Mesendoderm (in vitro differentiated cells): ENCODE data around the gene NDUFA12.

ENCODE experiments used
- DNase-seq: peaks from one replicate; pipeline ENCODE4 v3.0.0; 2013
- H2AK5ac ChIP-seq: 2 replicates; pipeline ENCODE4 v1.6.1; 2013; ENCODE audit warnings: low read length, inconsistent platforms
- H2BK120ac ChIP-seq: 2 replicates; pipeline ENCODE4 v1.6.1; 2013; ENCODE audit warnings: low read depth, mild to moderate bottlenecking, low read length, moderate library complexity, mixed read lengths
- H2BK15ac ChIP-seq: replicated peaks from 2 replicates; pipeline ENCODE4 v1.6.1; 2013; ENCODE audit warnings: low read depth, mild to moderate bottlenecking, moderate library complexity
- H2BK5ac ChIP-seq: 2 replicates; pipeline ENCODE4 v1.6.1; 2013; ENCODE audit warnings: low read length, inconsistent platforms
- H3K18ac ChIP-seq: 2 replicates; pipeline ENCODE4 v1.6.1; 2013; ENCODE audit warnings: mild to moderate bottlenecking, low read length, mixed read lengths
- H3K23ac ChIP-seq: one replicate; pipeline ENCODE4 v1.6.1; 2013; ENCODE audit warnings: low read length
- H3K27ac ChIP-seq: 2 replicates; pipeline ENCODE4 v1.5.1; 2013; ENCODE audit warnings: low read depth, mild to moderate bottlenecking, inconsistent platforms, low read length, moderate library complexity
- H3K27me3 ChIP-seq: 2 replicates; pipeline ENCODE4 v1.6.1; 2013; ENCODE audit warnings: low read length, control low read depth, mild to moderate bottlenecking, inconsistent platforms; ENCODE audit not compliant: insufficient read depth, poor library complexity
- H3K36me3 ChIP-seq: 2 replicates; pipeline ENCODE4 v1.6.1; 2013; ENCODE audit warnings: low read length, inconsistent platforms; ENCODE audit not compliant: control insufficient read depth, insufficient read depth
- H3K4ac ChIP-seq: one replicate; pipeline ENCODE4 v1.6.1; 2013; ENCODE audit warnings: low read depth, mild to moderate bottlenecking, low read length, moderate library complexity
- H3K4me1 ChIP-seq: 2 replicates; pipeline ENCODE4 v1.6.1; 2013; ENCODE audit warnings: low read depth, low read length, inconsistent platforms; ENCODE audit not compliant: control insufficient read depth
- H3K4me2 ChIP-seq: 2 replicates; pipeline ENCODE4 v1.6.1; 2013; ENCODE audit warnings: low read length
- H3K4me3 ChIP-seq: 2 replicates; pipeline ENCODE4 v1.5.1; 2013; ENCODE audit warnings: mild to moderate bottlenecking, low read length
- H3K56ac ChIP-seq: one replicate; pipeline ENCODE4 v1.6.1; 2013; ENCODE audit warnings: low read length
- H3K79me1 ChIP-seq: 2 replicates; pipeline ENCODE4 v1.6.1; 2013; ENCODE audit warnings: low read length, inconsistent platforms
- H3K79me2 ChIP-seq: 2 replicates; pipeline ENCODE4 v1.6.1; 2013; ENCODE audit warnings: mild to moderate bottlenecking, low read length; ENCODE audit not compliant: control insufficient read depth, insufficient read depth
- H3K9ac ChIP-seq: 2 replicates; pipeline ENCODE4 v1.6.1; 2013; ENCODE audit warnings: low read length, inconsistent platforms
- H4K5ac ChIP-seq: one replicate; pipeline ENCODE4 v1.6.1; 2013; ENCODE audit warnings: low read length
- H4K8ac ChIP-seq: one replicate; pipeline ENCODE4 v1.6.1; 2013; ENCODE audit warnings: low read depth, mild to moderate bottlenecking, control low read depth, low read length, moderate library complexity
- WGBS: extraction: QIAGEN DNeasy Blood & Tissue Kit; methylation state at CpG from one replicate; pipeline ENCODE4 v1.1.7; 2013; ENCODE audit warnings: low lambda C conversion rate, missing lambda C conversion rate; ENCODE audit not compliant: insufficient coverage; ENCODE audit errors: extremely low coverage; 5-methylcytosine and 5-hydroxymethylcytosine counted together

The NDUFA12 gene

GRCh38 chr12:94980577-94980976 is 22.9 kb downstream of the NDUFA12 start:
- Histone ChIP-seq H3K56ac (no peak overlapping the region), H2AK5ac (no peak overlapping the region), H2BK15ac (no peak overlapping the region), H3K4me2 (no peak overlapping the region), H3K79me2 (no peaks in the 10 kb centered on the region), H3K27me3 (no peaks in the 10 kb centered on the region), H3K4ac (no peak overlapping the region), H2BK5ac (no peak overlapping the region), H3K36me3 (no peaks in the 10 kb centered on the region), H2BK120ac (no peak overlapping the region), H3K79me1 (no peaks in the 10 kb centered on the region), H3K9ac (no peak overlapping the region), H3K18ac (no peak overlapping the region), H3K23ac (no peak overlapping the region), H4K5ac (no peak overlapping the region), H3K27ac (no peak overlapping the region), H3K4me3 (no peak overlapping the region), H4K8ac (no peak overlapping the region), H3K4me1 (no peaks in the 10 kb centered on the region)
- 100% methylated on average over 1 of the region's 4 CpGs for WGBS
- DNase-seq = no peak

- Histone ChIP-seq H3K27ac (no peak overlapping the region), H2AK5ac (no peak overlapping the region), H3K18ac (no peak overlapping the region), H4K5ac (no peak overlapping the region), H3K4me2 (no peak overlapping the region), H3K79me1 (no peaks in the 10 kb centered on the region), H3K9ac (no peak overlapping the region), H3K4me3 (no peak overlapping the region), H4K8ac (no peak overlapping the region), H3K27me3 (no peaks in the 10 kb centered on the region), H3K23ac (no peak overlapping the region), H3K4me1 (no peaks in the 10 kb centered on the region), H2BK5ac (no peak overlapping the region), H2BK120ac (no peak overlapping the region), H2BK15ac (no peak overlapping the region), H3K56ac (no peak overlapping the region), H3K79me2 (no peaks in the 10 kb centered on the region), H3K4ac (no peak overlapping the region), H3K36me3 (no peaks in the 10 kb centered on the region)
- no CpG with 5 or more reads among the region's 4 CpGs for WGBS
- DNase-seq = no peak
Measured at GRCh38 chr12:94979941-94980340, 23.6 kb downstream of the NDUFA12 start.

GRCh38 chr12:94977766-94978468 is 25.6 kb downstream of the NDUFA12 start:
- H2BK120ac ChIP-seq = no peak overlapping the region
- no peak overlapping the region for H3K4me2 ChIP-seq
- H2BK5ac ChIP-seq = no peak overlapping the region
- H3K56ac ChIP-seq = no peak overlapping the region
- no CpG with 5 or more reads among the region's 4 CpGs for WGBS
- no peak overlapping the region for H2AK5ac ChIP-seq
- H3K4me3 ChIP-seq = no peak overlapping the region
- H4K8ac ChIP-seq = no peak overlapping the region
- H3K27me3 ChIP-seq = no peaks in the 10 kb centered on the region
- H3K79me2 ChIP-seq = no peaks in the 10 kb centered on the region
- H3K79me1 ChIP-seq = no peaks in the 10 kb centered on the region
- H2BK15ac ChIP-seq = no peak overlapping the region
- H3K4ac ChIP-seq = no peak overlapping the region
- no peak overlapping the region for H3K9ac ChIP-seq
- no peaks in the 10 kb centered on the region for H3K4me1 ChIP-seq
- no peak overlapping the region for H4K5ac ChIP-seq
- DNase-seq = no peak
- H3K27ac ChIP-seq = no peak overlapping the region
- H3K36me3 ChIP-seq = no peaks in the 10 kb centered on the region
- H3K23ac ChIP-seq = no peak overlapping the region
- no peak overlapping the region for H3K18ac ChIP-seq

DNA sequence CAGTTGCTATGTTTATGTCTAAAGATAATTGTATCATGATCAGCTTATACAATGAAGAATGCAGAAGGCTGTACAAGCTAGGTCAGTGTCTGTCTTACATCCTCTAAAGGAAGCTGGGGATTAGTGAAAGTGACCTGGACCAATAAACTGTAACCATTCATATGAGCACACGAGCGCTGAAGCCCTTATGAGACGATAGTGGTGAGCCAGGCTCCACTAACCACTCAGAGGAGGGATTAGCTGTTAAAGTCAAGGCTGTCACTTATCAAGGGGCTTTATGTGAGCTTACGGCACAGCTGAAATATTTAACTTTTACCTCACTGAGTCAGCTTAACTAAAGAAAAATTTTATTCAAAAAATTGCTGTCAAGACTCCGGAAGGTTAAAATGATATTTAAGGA is 30.3 kb downstream of the NDUFA12 start:
- Histone ChIP-seq H2BK15ac (no peak overlapping the region), H4K5ac (no peak overlapping the region), H3K18ac (no peak overlapping the region), H4K8ac (no peak overlapping the region), H3K4ac (no peak overlapping the region), H3K9ac (no peak overlapping the region), H3K79me2 (no peaks in the 10 kb centered on the region), H2AK5ac (no peak overlapping the region), H3K4me3 (no peak overlapping the region), H3K27me3 (no peaks in the 10 kb centered on the region), H3K4me2 (no peak overlapping the region), H2BK5ac (no peak overlapping the region), H3K36me3 (no peaks in the 10 kb centered on the region), H3K23ac (no peak overlapping the region), H3K56ac (no peak overlapping the region), H3K79me1 (no peaks in the 10 kb centered on the region), H3K4me1 (no peaks in the 10 kb centered on the region), H3K27ac (no peak overlapping the region), H2BK120ac (no peak overlapping the region)
- DNase-seq = no peak
- no CpG with 5 or more reads among the region's 5 CpGs for WGBS

DNA sequence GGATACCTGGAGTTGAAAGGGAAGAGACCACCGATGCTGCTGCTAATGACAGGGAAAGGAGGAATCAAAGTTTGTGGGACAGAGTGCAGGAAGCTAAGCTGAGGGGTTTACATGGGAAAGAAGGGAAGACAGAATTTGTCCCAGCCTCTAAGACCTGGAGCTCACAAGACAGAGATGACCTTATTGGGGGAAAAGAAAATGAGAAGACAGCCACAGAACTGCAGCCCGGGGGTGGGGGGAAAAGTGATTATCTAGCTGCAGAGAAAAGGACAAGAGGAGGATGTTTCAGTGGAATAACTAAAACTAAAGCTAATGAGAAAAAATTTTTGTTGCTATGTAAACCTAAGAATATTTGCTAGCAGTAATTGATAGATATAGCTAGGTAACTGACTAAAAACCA is 30.7 kb downstream of the NDUFA12 start:
- H3K27ac ChIP-seq = no peak overlapping the region

DNA sequence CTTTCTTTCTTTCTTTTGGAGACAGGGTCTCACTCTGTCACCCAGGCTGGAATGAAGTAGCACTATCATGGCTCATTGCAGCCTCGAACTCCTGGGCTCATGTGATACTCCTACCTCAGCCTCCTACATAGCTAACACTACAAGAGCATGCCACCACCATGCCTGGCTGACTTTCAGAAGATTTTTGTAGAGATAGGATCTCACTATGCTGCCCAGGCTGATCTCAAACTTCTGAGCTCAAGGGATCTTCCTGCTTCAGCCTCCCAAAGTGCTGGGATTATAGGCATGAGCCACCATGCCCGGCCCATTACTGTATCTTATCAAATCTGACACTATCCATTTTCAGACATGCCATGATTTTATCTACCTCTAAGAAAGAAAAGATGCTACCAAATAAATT is 31.6 kb downstream of the NDUFA12 start:
- no peak overlapping the region for H3K4me2 ChIP-seq
- no peaks in the 10 kb centered on the region for H3K79me1 ChIP-seq
- H3K4me1 ChIP-seq = no peaks in the 10 kb centered on the region
- H2BK120ac ChIP-seq = no peak overlapping the region
- no peaks in the 10 kb centered on the region for H3K27me3 ChIP-seq
- H3K79me2 ChIP-seq = no peaks in the 10 kb centered on the region
- no CpG with 5 or more reads among the region's 2 CpGs for WGBS
- no peak overlapping the region for H2BK15ac ChIP-seq
- H3K27ac ChIP-seq = no peak overlapping the region
- H4K8ac ChIP-seq = no peak overlapping the region
- no peak overlapping the region for H3K4me3 ChIP-seq
- H3K56ac ChIP-seq = no peak overlapping the region
- no peak overlapping the region for H3K23ac ChIP-seq
- no peak overlapping the region for H3K4ac ChIP-seq
- no peak overlapping the region for H2AK5ac ChIP-seq
- no peak overlapping the region for H3K18ac ChIP-seq
- DNase-seq = no peak
- no peak overlapping the region for H2BK5ac ChIP-seq
- H3K9ac ChIP-seq = no peak overlapping the region
- no peak overlapping the region for H4K5ac ChIP-seq
- no peaks in the 10 kb centered on the region for H3K36me3 ChIP-seq

More for the DNA sequence above, 30.7 kb downstream of the NDUFA12 start:
- Histone ChIP-seq H3K4me1 (no peaks in the 10 kb centered on the region), H2AK5ac (no peak overlapping the region), H3K23ac (no peak overlapping the region), H3K79me1 (no peaks in the 10 kb centered on the region), H3K9ac (no peak overlapping the region), H3K27me3 (no peaks in the 10 kb centered on the region), H3K18ac (no peak overlapping the region), H3K4me3 (no peak overlapping the region), H3K36me3 (no peaks in the 10 kb centered on the region), H2BK5ac (no peak overlapping the region), H3K4ac (no peak overlapping the region), H2BK120ac (no peak overlapping the region), H3K4me2 (no peak overlapping the region), H3K56ac (no peak overlapping the region), H4K5ac (no peak overlapping the region), H4K8ac (no peak overlapping the region), H3K79me2 (no peaks in the 10 kb centered on the region), H2BK15ac (no peak overlapping the region)
- no CpG with 5 or more reads among the region's 2 CpGs for WGBS
- DNase-seq = no peak
